Occipital lobe (tissue), 2 donors: Measurements from ENCODE around the gene ZGPAT. TPM values are rescaled to one million over a fixed set of nuclear protein-coding genes. Genes with fewer than 3 reads are reported as not detected.
"Not testable (repeated sequence)": the region's sequence is repeated elsewhere in the genome, so short reads cannot be mapped to it uniquely, and the experiment has no call there.

Experiments used
- DNase-seq: peaks from one replicate; lab custom pipeline; 2025; lab: John Stamatoyannopoulos, UW
- total RNA-seq: library from RNA; depleted of rRNA; stranded (reverse); fragments of >200 nt; gene quantifications from one replicate; pipeline ENCODE4 v1.2.3, GENCODE V29; 2014

Gene ZGPAT
- total RNA-seq, 1 donor from 2014 or later, result 7.3 TPM

- DNase-seq, result no peak
These were observed 5.7 kb upstream of the ZGPAT start for GRCh38 chr20:63702036-63702665.

DNA sequence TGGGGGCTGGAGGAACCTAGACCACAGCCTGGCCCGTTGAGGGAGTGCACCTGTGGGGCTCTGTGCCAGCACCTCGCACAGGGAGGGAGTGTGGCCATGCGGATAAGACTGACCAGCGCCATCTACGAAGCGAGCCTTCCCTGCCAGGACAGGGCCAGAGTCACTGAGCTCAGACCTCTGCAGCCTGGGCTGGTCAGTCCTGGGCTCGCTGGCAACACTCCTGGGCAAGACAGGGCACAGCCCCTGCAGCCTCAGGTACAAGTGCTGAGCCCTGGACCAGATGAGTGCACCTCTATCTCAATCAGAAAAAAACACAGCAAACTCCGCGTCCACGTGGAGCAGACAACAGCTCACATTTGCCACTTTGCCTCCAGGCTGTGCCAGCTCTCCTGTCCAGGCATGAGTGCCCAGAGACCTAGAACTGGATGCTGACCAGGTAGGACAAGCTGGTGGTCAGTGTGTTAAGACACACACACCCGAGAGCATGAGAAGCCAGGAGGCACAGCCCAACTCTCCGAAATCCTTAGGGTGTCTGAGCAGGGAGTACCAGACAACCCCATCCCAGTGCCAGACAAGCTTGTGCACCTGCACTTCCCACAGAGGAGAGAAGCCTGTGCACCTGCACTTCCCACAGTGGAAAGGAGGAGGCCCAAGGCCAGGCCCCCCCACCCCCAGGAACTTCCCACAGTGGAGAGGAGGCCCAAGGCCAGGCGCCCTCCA lies 4.9 kb upstream of the ZGPAT start:
- DNase-seq, result no peak

DNA sequence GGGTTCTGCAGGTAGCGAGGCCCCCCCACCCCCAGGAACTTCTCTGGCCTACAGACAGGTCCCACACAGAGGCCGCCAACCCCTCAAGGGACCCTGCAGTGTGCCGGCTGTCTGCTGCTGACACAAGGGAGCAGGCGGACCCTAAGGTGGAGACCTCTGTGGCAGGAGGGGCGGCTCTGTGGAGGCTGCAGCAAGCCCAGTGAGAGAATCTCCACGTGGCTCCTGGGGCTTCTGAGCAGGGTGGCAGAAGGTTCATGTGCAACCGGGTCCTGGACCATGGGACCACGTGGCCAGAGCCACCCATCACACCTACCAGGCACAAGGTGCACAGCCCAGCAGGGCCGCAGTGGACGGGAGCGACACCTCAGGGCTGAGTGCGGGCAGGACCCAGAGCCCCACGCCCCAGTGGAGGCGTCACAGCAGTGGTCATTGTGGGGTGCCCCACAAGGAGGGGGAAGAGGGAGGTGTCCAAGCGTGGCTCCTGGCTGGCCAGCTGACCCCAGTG lies 4.3 kb upstream of the ZGPAT start:
- DNase-seq, result no peak

DNA sequence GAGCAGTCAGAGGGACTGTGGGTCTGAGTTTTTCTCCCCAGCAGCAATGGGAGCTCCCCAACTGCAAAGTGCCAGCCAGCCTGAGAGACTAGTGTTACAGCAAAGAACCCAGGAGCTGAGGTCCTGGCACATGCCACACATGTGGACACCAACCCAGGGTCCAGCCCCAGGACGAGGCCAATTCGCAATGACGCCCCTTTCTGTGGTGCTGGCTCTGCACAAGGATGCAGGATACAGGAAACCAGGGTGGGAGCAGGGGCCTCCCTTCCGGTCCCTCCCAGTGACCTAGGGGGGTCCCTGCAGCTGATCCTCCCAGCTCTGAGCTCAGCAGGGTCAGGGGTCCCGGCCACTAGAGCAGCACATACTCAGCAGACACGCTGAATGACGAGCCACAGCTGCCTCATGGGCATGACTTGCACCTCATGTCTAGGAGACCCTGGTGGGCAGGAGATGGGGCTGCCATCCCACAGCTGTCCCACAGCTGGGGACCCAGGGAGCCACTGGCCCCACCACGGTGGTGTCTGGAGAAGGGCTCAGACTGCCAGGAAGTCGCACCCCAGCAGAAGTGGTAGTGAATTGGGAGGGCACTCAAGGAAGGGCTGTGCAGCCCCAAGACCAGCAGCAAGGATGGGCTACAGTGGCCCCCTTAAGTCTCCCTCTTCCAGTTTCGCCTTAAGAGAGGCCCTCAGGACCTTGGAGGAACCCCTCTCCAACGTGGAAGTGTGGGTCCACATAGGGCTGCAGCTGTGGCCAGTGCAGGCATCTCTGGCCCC lies 3.7 kb upstream of the ZGPAT start:
- no peak for DNase-seq

DNA sequence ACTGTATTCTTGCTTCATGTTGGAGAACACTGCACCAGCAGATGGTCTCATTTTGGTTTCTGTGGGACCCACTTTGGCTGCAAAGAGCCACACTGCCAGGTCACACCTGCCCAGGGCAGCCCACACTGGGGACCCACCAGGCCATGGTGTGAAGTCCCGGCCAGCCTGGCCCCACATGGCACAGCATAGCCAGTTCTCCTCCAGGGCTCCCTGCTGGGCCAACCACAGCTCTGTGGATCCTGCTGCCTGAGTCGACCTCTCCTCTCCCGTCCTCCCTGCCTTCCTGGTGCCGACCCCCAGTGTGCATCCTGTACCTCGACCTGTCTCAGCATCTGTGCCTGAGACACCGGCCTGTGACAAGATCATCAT lies 3.1 kb upstream of the ZGPAT start:
- DNase-seq, result no peak

DNA sequence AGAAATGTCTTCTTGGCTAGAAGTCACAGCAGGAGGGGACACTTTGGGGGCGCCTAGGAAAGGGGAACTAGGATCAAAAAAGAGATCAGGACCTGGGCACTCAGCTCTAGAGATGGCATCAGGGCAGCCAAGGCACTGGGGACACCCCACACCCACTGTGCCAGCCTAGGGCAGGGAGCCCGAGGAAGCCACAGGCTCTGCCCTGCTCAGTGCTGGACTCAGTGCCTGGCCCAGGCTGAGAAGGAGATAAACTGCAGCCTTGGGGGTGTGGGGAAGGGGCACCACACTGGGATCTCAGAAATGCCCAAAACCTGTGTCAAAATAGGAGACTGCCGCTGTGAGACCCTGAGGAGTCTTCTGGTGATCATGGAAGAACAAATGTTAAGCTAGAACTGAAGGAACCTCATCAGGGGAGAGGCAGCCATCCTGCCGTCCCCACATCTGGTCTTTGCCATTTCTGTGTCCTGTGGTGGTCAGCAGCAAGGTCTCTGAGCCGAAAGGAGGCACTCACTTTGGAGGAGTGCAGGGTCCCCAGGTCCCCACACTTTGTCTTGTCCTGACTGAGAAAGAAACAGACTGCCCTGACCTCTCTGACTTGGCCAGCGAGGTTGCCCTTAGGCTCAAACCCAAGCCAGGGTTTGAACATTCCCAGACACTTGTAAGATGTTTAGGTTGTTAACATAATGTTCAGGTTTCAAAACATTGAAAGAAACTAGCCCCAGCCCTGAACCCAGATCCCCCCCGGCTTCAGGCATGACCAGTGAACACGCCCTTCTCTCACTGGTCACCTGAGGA lies 2.4 kb upstream of the ZGPAT start:
- no peak for DNase-seq

DNA sequence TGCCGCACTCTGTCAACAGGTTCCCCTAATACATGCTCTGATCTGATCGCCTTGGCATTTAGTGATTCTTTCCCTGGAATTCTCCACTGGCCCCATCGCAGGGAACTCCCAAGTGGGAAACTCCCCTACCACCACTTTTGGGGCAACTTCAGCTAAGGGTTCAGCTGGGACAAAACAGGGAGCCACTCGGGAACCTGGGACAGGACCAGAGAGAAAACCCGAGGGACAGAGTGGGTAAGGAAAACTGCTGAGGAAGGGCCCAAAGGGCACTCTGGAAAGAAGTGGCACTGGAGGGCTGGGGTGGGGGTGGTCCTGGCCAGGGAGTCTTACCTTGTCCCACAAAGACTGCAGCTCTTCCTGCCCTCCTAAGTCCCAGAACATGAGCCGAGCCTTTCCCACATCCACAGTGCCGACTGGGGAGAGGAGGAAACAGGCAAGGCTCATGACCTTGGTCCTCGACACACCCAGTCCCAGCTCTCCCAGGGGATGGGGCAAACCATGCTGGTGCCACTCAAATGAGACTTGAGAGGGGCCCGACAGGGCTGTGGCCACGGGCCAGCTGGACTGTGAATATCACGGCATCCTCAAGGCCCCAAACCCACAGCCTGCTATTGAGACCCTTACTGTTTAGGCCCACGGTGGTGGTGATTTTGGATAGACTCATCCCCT lies 1.7 kb upstream of the ZGPAT start:
- DNase-seq, result no peak

GRCh38 chr20:63706852-63707557 lies 834 bp upstream of the ZGPAT start:
- peak; percentile 44 for DNase-seq

DNA sequence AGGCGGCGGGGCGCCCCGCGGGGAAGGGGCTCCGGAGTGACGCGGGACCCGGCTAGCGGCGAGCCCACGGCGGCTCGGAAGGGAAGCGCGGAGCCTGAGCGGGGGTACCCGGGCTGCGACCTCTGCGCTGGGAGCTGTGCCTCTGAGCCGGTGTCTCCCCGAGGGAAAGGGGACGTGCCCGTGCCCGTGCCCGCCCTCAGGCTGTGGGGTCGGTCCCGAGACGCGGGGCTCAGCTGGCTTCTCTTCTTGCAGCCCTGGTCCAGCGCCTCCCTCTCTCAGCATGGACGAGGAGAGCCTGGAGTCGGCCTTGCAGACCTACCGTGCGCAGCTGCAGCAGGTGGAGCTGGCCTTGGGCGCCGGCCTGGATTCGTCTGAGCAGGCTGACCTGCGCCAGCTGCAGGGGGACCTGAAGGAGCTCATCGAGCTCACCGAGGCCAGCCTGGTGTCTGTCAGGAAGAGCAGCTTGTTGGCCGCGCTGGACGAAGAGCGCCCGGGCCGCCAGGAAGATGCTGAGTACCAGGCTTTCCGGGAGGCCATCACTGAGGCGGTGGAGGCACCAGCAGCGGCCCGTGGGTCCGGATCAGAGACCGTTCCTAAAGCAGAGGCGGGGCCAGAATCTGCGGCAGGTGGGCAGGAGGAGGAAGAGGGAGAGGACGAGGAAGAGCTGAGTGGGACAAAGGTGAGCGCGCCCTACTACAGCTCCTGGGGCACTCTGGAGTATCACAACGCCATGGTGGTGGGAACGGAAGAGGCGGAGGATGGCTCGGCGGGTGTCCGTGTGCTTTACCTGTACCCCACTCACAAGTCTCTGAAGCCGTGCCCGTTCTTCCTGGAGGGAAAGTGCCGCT lies 686 bp downstream of the ZGPAT start:
- DNase-seq, result no peak

DNA sequence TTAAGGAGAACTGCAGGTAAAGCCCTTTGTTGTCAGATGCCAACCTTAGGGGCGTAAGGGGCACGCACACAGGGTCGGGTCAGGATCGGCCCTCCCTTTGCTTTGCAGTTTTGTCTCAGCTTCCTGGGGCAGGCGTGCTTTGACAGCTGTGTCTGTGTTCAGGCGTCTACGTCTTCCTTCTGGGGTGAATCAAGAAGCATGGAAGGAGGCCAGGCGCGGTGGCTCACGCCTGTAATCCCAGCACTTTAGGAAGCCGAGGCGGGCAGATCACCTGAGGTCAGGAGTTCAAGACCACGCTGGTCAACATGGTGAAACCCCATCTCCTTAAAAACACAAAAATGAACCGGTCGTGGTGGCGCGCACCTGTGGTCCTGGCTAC lies 1.3 kb downstream of the ZGPAT start:
- DNase-seq, result no peak

DNA sequence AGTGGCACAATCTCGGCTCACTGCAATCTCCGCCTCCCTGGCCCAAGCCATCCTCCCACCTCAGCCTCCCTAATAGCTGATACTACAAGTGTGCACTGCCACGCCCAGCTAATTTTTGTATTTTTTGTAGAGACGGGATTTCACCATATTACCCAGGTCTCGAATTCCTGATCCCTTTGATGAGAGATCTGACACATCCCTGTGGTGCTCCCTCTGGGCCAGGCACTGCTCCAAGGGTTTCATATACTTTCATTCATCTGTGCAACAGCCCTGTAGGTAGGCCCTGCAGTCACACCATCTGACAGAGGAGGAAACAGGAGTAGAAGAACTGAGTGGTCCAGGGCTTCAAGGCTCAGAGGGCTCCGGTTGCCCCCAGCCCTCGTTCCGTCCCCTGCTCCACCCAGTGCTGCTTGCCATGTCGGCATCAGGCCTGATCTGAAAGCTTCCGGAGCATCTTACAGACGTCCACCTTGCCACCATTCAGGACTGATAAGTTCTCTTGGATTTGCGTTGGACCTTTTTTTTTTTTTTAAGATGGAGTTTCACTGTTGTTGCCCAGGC lies 3.3 kb downstream of the ZGPAT start:
- no peak for DNase-seq

- no peak for DNase-seq
These were observed 4.4 kb downstream of the ZGPAT start for GRCh38 chr20:63712191-63712590.

DNA sequence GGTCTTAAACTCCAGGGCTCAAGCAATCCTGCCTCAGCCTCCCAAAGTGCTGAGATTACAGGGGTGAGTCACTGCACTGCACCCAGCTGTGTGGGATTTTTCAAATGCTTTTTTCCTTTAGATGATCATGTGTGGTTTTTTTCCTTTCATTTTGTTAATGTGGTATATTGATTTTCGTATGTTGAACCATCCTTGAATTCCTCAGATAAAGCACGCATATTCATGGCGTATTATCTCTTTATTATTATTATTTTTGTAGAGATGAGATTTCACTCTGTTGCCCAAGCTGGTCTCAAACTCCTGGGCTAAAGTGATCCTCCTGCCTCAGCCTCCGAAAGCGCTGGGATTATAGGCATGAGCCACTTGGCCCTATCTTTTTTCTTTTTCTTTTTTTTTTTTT lies 7.0 kb downstream of the ZGPAT start:
- DNase-seq, result no peak

DNA sequence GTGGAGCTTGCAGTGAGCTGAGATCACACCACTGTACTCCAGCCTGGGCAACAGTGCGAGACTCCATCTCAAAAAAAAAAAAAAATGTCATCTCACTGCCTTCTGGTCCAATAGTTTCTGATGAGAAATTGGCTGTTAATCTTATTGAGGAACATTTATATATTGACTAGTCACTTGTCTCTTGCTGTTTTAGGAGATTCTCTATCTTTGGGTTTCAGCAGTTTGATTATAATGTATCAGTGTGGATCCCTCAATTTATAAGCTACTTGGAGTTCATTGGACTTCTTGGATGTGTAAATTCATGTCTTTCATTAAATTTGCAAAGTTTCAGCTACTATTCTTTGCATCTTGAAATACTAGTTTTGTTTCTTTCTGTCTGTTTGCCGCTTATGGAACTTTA lies 11.2 kb downstream of the ZGPAT start:
- DNase-seq, result no peak

GRCh38 chr20:63722967-63723622 lies 15.3 kb downstream of the ZGPAT start:
- not testable (repeated sequence) for DNase-seq

GRCh38 chr20:63730189-63730733 lies 22.4 kb downstream of the ZGPAT start:
- not testable (repeated sequence) for DNase-seq

DNA sequence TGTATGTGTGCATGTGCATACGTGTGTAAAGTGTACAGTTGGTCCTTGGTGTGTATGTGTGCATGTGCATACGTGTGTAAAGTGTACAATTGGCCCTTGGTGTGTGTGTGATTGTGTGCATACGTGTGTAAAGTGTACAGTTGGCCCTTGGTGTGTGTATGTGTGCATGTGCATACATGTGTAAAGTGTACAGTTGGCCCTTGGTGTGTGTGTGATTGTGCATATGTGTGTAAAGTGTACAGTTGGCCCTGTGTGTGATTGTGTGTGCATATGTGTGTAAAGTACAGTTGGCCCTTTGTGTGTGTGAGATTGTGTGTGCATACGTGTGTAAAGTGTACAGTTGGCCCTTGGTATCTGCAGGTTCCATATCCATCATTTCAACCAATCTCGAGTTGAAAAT lies 23.6 kb downstream of the ZGPAT start:
- DNase-seq, result no peak
